Choroid plexus epithelial cell (primary cell): Measurements from ENCODE around the gene JMJD1C.

Experiments used
- DNase-seq: peaks from one replicate; pipeline ENCODE4 v3.0.0-alpha.2; 2010; ENCODE audit warnings: low read depth
- H3K4me3 ChIP-seq: 2 replicates; pipeline ENCODE4 v1.5.1; 2011; ENCODE audit warnings: low read depth, mild to moderate bottlenecking, control low read depth, low read length, moderate library complexity
- TF ChIP-seq, protein P1 (sequence below): conservative IDR thresholded peaks from 2 replicates; pipeline ENCODE4 v1.5.1; 2011; ENCODE audit warnings: low read depth, mild to moderate bottlenecking, control low read depth, inconsistent platforms, low read length, moderate library complexity

Gene JMJD1C

GRCh38 chr10:63250032-63250431, 215.7 kb downstream of the JMJD1C start:
- no peak overlapping the region for H3K4me3 ChIP-seq
- DNase-seq: no peak
- TF ChIP-seq, protein P1, sequence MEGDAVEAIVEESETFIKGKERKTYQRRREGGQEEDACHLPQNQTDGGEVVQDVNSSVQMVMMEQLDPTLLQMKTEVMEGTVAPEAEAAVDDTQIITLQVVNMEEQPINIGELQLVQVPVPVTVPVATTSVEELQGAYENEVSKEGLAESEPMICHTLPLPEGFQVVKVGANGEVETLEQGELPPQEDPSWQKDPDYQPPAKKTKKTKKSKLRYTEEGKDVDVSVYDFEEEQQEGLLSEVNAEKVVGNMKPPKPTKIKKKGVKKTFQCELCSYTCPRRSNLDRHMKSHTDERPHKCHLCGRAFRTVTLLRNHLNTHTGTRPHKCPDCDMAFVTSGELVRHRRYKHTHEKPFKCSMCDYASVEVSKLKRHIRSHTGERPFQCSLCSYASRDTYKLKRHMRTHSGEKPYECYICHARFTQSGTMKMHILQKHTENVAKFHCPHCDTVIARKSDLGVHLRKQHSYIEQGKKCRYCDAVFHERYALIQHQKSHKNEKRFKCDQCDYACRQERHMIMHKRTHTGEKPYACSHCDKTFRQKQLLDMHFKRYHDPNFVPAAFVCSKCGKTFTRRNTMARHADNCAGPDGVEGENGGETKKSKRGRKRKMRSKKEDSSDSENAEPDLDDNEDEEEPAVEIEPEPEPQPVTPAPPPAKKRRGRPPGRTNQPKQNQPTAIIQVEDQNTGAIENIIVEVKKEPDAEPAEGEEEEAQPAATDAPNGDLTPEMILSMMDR: no peak

GRCh38 chr10:63247771-63248170, 218.0 kb downstream of the JMJD1C start:
- TF ChIP-seq, protein P1: no peak

DNA sequence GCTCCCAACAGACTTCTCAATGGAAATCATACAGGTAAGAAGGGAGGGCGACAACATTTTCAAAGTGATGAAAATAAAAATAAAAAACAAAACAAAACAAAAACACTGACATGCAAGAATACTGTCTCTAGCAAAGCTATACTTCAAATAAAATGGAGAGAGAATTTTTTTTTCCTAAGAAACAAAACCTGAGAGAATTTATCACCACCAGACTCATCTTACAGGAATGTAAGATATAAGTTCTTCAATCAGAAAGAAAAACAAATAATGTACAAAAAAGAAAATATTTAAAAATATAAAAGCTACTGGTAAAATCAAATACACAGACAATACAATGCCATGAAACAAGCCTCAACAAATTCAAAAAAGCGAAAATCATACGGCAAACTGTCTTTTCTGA, 219.4 kb downstream of the JMJD1C start:
- H3K4me3 ChIP-seq: no peak overlapping the region
- DNase-seq: peak; percentile 50
- TF ChIP-seq, protein P1: no peak

More at GRCh38 chr10:63247771-63248170, 218.0 kb downstream of the JMJD1C start:
- peak; percentile 47 for DNase-seq
- no peak overlapping the region for H3K4me3 ChIP-seq

DNA sequence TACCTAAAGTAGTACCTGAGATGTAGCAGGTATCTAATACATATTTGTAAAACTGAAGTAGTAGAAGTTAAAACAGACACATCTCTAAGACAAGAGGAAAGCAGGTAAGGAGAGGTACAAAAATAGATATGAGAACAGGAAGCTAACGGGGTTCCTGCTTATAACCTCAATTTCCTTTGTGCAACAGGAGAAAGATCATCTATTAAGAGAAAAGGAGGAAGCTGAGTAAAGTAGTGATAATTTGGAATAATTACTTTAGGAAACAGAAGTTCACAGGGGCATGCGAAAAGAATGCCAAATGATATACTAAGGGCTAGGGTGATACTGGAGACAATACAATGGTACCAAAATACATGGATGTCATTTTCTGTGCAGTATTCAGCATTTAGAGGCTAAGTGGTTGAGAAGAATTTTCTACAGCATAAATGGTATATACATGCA, 223.9 kb downstream of the JMJD1C start:
- no peak for DNase-seq
- no peak overlapping the region for H3K4me3 ChIP-seq

DNA sequence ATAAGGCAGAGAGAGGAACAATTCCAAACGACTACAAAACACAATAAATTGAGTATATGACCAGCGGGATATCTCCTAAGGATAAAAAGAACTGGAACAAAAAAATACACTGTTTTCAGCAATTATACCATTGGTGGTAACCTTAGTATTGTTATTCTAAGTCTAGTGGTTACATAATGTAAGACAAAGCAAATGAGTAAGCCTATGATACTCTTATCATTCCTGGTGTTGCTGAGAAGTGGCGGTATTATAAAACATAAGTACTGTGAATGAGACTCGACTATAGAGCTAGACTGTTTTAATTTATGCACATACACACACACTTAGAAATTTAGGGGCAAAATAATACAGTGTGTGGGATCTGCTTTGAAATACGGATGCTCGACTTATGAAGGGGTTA, 225.0 kb downstream of the JMJD1C start:
- no peak overlapping the region for H3K4me3 ChIP-seq
- TF ChIP-seq, protein P1: no peak
- no peak for DNase-seq

More for the DNA sequence above, 223.9 kb downstream of the JMJD1C start:
- TF ChIP-seq, protein P1: no peak

GRCh38 chr10:63238501-63238900, 227.3 kb downstream of the JMJD1C start:
- DNase-seq: no peak
- H3K4me3 ChIP-seq: no peak overlapping the region
- TF ChIP-seq, protein P1: no peak

DNA sequence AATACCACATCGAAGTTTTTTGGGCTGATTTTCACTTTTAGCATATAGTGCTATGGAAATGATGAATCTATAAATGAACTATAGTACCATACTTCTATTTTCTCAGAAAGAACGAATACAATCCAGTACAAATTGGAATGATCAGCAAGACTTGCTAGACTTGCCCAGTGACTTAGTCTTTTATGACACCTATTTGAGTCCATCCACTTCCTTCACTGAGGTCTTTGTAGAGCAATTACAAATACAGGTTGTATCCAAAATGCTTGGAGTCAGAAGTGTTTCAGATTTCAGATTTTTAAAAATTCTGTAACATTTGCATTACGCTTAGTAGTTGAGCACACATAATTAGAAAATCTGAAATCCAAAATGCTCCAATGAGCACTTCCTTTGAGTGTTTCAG, 228.4 kb downstream of the JMJD1C start:
- no peak for DNase-seq
- TF ChIP-seq, protein P1: no peak
- no peak overlapping the region for H3K4me3 ChIP-seq
